AG04450 (cell line): ENCODE results near the gene CD47. TPM values are rescaled to one million over a fixed set of nuclear protein-coding genes. Genes with fewer than 3 reads are reported as not detected.

ENCODE experiments used
- CTCF ChIA-PET: fragments of 300-600, 350-600 bp; formaldehyde crosslinking; extraction: SDS; loops from one replicate; lab custom pipeline; 2022; ENCODE audit warnings: antibody characterized with exemption, inconsistent platforms; lab: Charles Lee
- POLR2A ChIA-PET: fragments of 350-600 bp; formaldehyde crosslinking; extraction: SDS; loops from one replicate; lab custom pipeline; 2021; ENCODE audit warnings: antibody characterized with exemption, inconsistent platforms; lab: Yijun Ruan, JAX
- DNase-seq: peaks from one replicate; pipeline ENCODE4 v3.0.0-alpha.2; 2011; ENCODE audit warnings: low read depth, low spot score
- H3K27ac ChIP-seq: one replicate; pipeline ENCODE4 v1.5.1; 2012; ENCODE audit warnings: low read depth, low read length, control low read depth
- H3K27me3 ChIP-seq: one replicate; pipeline ENCODE4 v1.6.0; 2012; ENCODE audit warnings: low read length; ENCODE audit not compliant: control insufficient read depth, insufficient read depth
- H3K4me3 ChIP-seq: 2 replicates; pipeline ENCODE4 v1.5.1; 2011; ENCODE audit warnings: mild to moderate bottlenecking, low read depth, low read length, control low read depth
- H3K9me3 ChIP-seq: 2 replicates; pipeline ENCODE4 v1.5.1; 2012; ENCODE audit warnings: low read length; ENCODE audit not compliant: control insufficient read depth, insufficient read depth
- polyA plus RNA-seq: library from polyadenylated mRNA; depleted of rRNA; stranded (reverse); fragments of >200 nt; gene quantifications from 2 replicates; pipeline ENCODE4 v1.2.3, GENCODE V29; 2011
- TF ChIP-seq, protein P1 (sequence below): IDR thresholded peaks from 2 replicates; pipeline ENCODE4 v1.5.1; 2011; ENCODE audit warnings: low read depth, low read length, control low read depth, inconsistent platforms

CD47 gene
- polyA plus RNA-seq, 1 experiment: 108 TPM

DNA sequence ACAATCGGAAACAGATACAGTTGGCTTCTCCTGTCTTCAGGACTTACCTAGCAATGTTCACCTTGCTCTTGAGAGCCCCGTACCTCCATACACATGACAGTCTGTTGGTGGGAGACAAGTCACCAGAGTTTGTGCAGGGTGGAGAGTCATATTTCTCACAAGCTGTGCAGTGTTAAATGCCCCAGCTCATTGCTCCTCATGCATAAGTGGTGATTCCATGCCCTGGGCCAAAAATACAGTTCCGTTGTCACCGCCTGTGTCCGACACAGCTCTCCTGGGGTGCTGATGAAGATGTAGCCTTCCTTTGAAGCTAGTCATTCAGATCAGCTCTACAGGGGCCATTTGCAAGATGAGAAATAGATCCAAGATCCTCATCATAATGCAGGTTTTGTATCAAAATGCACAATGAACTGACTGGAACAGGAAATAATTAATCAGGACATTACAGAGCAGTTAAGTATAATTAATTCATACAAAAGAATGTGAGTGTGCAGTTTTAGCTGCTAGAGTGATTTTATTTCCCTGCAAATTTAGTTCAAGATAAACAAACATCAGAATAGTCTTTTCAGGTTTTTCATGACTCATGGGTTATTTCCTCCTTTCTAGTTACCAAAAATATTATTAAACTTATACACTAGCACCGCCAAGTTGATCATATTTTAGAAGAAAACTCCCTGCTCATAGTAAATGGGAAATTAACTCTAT is 66.5 kb downstream of the CD47 start:
- no peak for DNase-seq
- Histone ChIP-seq H3K4me3 (no peak overlapping the region), H3K27ac (no peak overlapping the region), H3K9me3 (no peaks in the 10 kb centered on the region; the same call in 1 of the 2 replicates), H3K27me3 (peaks cover 6% of the 10 kb centered on the region)
- ChIA-PET CTCF (no interaction called here), POLR2A (no interaction called here)
- TF ChIP-seq, protein P1, sequence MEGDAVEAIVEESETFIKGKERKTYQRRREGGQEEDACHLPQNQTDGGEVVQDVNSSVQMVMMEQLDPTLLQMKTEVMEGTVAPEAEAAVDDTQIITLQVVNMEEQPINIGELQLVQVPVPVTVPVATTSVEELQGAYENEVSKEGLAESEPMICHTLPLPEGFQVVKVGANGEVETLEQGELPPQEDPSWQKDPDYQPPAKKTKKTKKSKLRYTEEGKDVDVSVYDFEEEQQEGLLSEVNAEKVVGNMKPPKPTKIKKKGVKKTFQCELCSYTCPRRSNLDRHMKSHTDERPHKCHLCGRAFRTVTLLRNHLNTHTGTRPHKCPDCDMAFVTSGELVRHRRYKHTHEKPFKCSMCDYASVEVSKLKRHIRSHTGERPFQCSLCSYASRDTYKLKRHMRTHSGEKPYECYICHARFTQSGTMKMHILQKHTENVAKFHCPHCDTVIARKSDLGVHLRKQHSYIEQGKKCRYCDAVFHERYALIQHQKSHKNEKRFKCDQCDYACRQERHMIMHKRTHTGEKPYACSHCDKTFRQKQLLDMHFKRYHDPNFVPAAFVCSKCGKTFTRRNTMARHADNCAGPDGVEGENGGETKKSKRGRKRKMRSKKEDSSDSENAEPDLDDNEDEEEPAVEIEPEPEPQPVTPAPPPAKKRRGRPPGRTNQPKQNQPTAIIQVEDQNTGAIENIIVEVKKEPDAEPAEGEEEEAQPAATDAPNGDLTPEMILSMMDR: no peak

DNA sequence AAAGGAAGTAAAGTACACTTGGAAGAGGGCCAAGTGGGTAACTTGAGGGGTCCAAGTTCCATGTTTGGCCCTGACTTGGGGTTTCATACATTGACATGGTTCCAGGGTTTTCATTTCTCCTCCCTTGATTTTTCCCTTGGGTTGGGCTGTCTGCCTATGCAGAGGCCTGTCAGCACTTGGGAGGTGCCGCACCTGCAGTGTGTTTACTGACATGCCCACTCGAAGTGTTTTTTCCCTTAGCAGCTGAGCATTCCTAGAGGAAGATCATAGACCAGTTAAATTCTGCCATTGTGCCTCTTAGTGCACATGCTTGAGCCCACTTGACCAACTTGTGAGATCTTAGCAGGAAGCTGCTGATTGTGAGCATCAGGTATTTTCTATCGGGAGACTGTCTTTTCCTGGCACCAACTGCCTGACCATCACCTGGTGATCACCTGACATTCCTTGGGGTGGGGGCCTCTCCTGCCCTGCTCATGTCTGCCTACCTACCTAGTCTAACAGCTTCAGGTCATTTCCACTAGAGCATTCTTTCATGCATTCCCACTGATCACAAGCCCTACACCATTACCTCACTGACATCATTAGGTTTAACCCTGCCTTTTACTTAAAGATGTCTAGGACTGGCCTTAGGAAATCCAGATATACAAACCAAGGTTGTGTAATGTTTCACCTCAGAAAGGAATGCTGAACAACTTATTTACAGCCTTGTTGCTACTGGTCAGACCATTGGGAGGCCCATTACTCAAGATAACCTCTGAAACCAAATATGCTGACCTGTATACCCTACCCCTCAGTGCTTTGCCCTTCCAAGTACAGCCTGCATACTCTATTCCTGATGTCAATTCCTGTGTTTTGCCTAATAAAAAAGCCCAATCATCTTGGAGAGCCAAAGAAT is 68.3 kb downstream of the CD47 start:
- CTCF ChIA-PET: no interaction called here
- TF ChIP-seq, protein P1: no peak
- H3K4me3 ChIP-seq: no peak overlapping the region
- peaks cover 6% of the 10 kb centered on the region for H3K27me3 ChIP-seq
- H3K27ac ChIP-seq: no peak overlapping the region
- H3K9me3 ChIP-seq: no peaks in the 10 kb centered on the region; the same call in 1 of the 2 replicates
- no peak for DNase-seq
- POLR2A ChIA-PET: no interaction called here

DNA sequence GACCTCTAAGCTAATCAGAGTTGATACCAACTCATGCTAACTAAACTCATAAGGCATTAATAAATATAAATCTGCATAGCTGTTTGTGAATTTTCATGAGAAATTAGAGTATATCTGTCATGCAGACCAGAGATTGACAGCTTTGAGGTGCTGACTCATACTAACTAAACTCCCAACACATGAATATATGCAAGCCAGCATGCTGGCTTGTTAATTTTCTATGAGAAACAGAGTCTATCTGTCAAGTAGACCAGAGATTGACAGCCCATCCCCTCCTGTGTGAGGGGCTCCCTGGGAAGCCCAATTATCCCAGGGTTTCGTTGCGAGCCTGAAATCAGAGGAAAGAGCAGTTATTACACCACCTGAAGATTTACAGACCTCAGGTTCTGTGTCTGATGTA is 69.3 kb downstream of the CD47 start:
- CTCF ChIA-PET: no interaction called here
- TF ChIP-seq, protein P1: no peak
- no peak overlapping the region for H3K4me3 ChIP-seq
- POLR2A ChIA-PET: no interaction called here
- H3K9me3 ChIP-seq: no peaks in the 10 kb centered on the region; the same call in 1 of the 2 replicates
- no peak for DNase-seq
- no peak overlapping the region for H3K27ac ChIP-seq
- H3K27me3 ChIP-seq: peaks cover 6% of the 10 kb centered on the region

DNA sequence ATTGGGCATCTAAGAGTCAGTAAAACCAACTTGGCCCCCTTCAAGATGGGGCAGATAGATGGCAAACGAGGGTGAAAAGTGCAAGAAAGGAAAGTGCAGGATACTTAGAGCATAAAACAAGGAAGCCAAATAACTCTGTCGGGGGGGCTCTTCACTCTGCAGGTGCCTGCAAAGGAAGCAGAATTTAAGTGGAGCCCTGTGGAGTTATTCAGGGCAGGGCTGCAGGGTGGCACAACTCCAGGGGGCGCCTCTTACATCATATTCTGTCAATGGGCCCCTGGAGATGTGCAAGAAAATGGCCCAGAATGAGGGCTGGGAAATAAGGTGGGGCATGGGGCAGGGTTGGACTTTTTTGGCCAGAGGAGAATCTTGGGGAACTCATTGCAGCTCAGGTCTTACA is 69.7 kb downstream of the CD47 start:
- DNase-seq: no peak
- POLR2A ChIA-PET: no interaction called here
- H3K27me3 ChIP-seq: peaks cover 6% of the 10 kb centered on the region
- CTCF ChIA-PET: no interaction called here
- no peak overlapping the region for H3K27ac ChIP-seq
- no peak overlapping the region for H3K4me3 ChIP-seq
- TF ChIP-seq, protein P1: no peak
- H3K9me3 ChIP-seq: no peaks in the 10 kb centered on the region

DNA sequence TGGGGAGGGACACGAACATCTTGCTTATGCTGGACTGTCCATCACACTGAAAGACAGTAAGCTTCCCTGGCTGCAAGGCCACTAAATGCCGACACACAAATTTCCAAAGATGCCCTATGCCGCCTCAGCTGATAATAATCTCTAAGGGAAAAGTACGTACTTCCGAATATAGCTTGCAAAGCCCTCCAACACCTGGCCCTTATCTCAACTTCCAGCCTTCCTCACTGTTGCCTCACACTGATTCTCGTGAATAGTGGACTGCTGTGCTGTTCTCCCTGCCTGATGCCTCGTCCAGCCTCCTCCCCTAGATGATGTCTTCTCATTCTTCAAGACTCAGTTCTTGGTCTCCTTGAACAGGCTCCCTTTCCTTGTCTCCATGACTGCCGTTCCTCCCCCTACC is 72.3 kb downstream of the CD47 start:
- peaks cover 6% of the 10 kb centered on the region for H3K27me3 ChIP-seq
- TF ChIP-seq, protein P1: no peak
- no peaks in the 10 kb centered on the region for H3K9me3 ChIP-seq
- DNase-seq: no peak
- ChIA-PET POLR2A (no interaction called here), CTCF (interaction anchor here (0.6 kb wide), 1 partner anchor 460 kb away, joined by 4 read pairs; no protein-coding TSS in a partner anchor)
- H3K4me3 ChIP-seq: no peak overlapping the region
- H3K27ac ChIP-seq: no peak overlapping the region
